Adipocyte (in vitro differentiated cells): ENCODE measurements around the gene IRF1.
"Not testable (repeated sequence)": the region's sequence is repeated elsewhere in the genome, so short reads cannot be mapped to it uniquely, and the experiment has no call there.

ENCODE experiments used
- DNase-seq: peaks from one replicate; pipeline ENCODE4 v3.0.0-alpha.2; 2015; ENCODE audit warnings: low read depth
- H3K27me3 ChIP-seq: replicated peaks from 2 replicates; pipeline ENCODE4 v1.7.0; 2013; ENCODE audit warnings: mild to moderate bottlenecking, low read length, moderate library complexity; ENCODE audit not compliant: control insufficient read depth, insufficient read depth
- H3K36me3 ChIP-seq: 2 replicates; pipeline ENCODE4 v1.7.0; 2013; ENCODE audit warnings: low read length, mild to moderate bottlenecking, moderate library complexity; ENCODE audit not compliant: control insufficient read depth, insufficient read depth, severe bottlenecking
- H3K4me1 ChIP-seq: 2 replicates; pipeline ENCODE4 v1.7.0; 2013; ENCODE audit warnings: mild to moderate bottlenecking, low read length, moderate library complexity; ENCODE audit not compliant: control insufficient read depth, insufficient read depth
- H3K4me3 ChIP-seq: 2 replicates; pipeline ENCODE4 v1.7.0; 2013; ENCODE audit warnings: mild to moderate bottlenecking, low read length, moderate library complexity
- H3K9ac ChIP-seq: 2 replicates; pipeline ENCODE4 v1.7.0; 2013; ENCODE audit warnings: mild to moderate bottlenecking, low read length, moderate library complexity
- H3K9me3 ChIP-seq: 2 replicates; pipeline ENCODE4 v1.7.0; 2013; ENCODE audit warnings: mild to moderate bottlenecking, low read length, moderate library complexity; ENCODE audit not compliant: control insufficient read depth

IRF1 gene

GRCh38 chr5:132444061-132444460, 46.5 kb downstream of the IRF1 start:
- Histone ChIP-seq H3K4me3 (no peak overlapping the region), H3K36me3 (no peaks in the 10 kb centered on the region), H3K9me3 (no peaks in the 10 kb centered on the region), H3K4me1 (peaks cover 31% of the 10 kb centered on the region), H3K9ac (no peak overlapping the region), H3K27me3 (no peaks in the 10 kb centered on the region)
- DNase-seq = no peak

- Histone ChIP-seq H3K4me1 (peaks cover 30% of the 10 kb centered on the region), H3K4me3 (peak overlapping the region; percentile 38), H3K36me3 (no peaks in the 10 kb centered on the region), H3K9ac (peak overlapping the region; percentile 71), H3K27me3 (no peaks in the 10 kb centered on the region), H3K9me3 (no peaks in the 10 kb centered on the region)
- peak; percentile 93 for DNase-seq
These were observed 51.0 kb downstream of the IRF1 start for GRCh38 chr5:132439521-132440089.

- Histone ChIP-seq H3K4me1 (peaks cover 30% of the 10 kb centered on the region), H3K9ac (peak overlapping the region; percentile 71), H3K27me3 (no peaks in the 10 kb centered on the region), H3K4me3 (peak overlapping the region; percentile 38), H3K36me3 (no peaks in the 10 kb centered on the region), H3K9me3 (no peaks in the 10 kb centered on the region)
- no peak for DNase-seq
These were observed 51.7 kb downstream of the IRF1 start for GRCh38 chr5:132438917-132439316.

GRCh38 chr5:132438267-132438645, 52.3 kb downstream of the IRF1 start:
- DNase-seq, H3K9ac ChIP-seq, H3K4me3 ChIP-seq, H3K27me3 ChIP-seq, H3K9me3 ChIP-seq, H3K36me3 ChIP-seq: not testable (repeated sequence)
- H3K4me1 ChIP-seq = peaks cover 30% of the 10 kb centered on the region

GRCh38 chr5:132437604-132438266, 52.8 kb downstream of the IRF1 start:
- H3K4me1 ChIP-seq = peaks cover 30% of the 10 kb centered on the region
- H3K9me3 ChIP-seq = no peaks in the 10 kb centered on the region
- DNase-seq = peak; percentile 83
- peak overlapping the region; percentile 66 for H3K9ac ChIP-seq
- H3K4me3 ChIP-seq = peak overlapping the region; percentile 25
- no peaks in the 10 kb centered on the region for H3K36me3 ChIP-seq
- H3K27me3 ChIP-seq = no peaks in the 10 kb centered on the region

GRCh38 chr5:132436936-132437335, 53.6 kb downstream of the IRF1 start:
- Histone ChIP-seq H3K4me1 (peaks cover 32% of the 10 kb centered on the region), H3K4me3 (peak overlapping the region; percentile 25), H3K9me3 (no peaks in the 10 kb centered on the region), H3K36me3 (no peaks in the 10 kb centered on the region), H3K9ac (peak overlapping the region; percentile 59), H3K27me3 (no peaks in the 10 kb centered on the region)
- no peak for DNase-seq

- Histone ChIP-seq H3K4me3 (no peak overlapping the region), H3K27me3 (no peaks in the 10 kb centered on the region), H3K9me3 (no peaks in the 10 kb centered on the region), H3K9ac (no peak overlapping the region), H3K36me3 (no peaks in the 10 kb centered on the region), H3K4me1 (peaks cover 32% of the 10 kb centered on the region)
- DNase-seq = no peak
These were observed 54.7 kb downstream of the IRF1 start for GRCh38 chr5:132435886-132436285.

GRCh38 chr5:132435447-132435846, 55.1 kb downstream of the IRF1 start:
- Histone ChIP-seq H3K4me3 (no peak overlapping the region), H3K4me1 (peaks cover 32% of the 10 kb centered on the region), H3K9ac (no peak overlapping the region), H3K9me3 (no peaks in the 10 kb centered on the region), H3K36me3 (no peaks in the 10 kb centered on the region), H3K27me3 (no peaks in the 10 kb centered on the region)
- no peak for DNase-seq

- no peaks in the 10 kb centered on the region for H3K36me3 ChIP-seq
- H3K27me3 ChIP-seq = no peaks in the 10 kb centered on the region
- H3K9me3 ChIP-seq = no peaks in the 10 kb centered on the region
- H3K4me3 ChIP-seq = no peak overlapping the region
- DNase-seq = no peak
- peaks cover 31% of the 10 kb centered on the region for H3K4me1 ChIP-seq
- H3K9ac ChIP-seq = no peak overlapping the region
These were observed 55.9 kb downstream of the IRF1 start for GRCh38 chr5:132434416-132435286.

- peaks cover 35% of the 10 kb centered on the region for H3K4me1 ChIP-seq
These were observed 57.4 kb downstream of the IRF1 start for GRCh38 chr5:132433141-132433540.

GRCh38 chr5:132431632-132432031, 58.9 kb downstream of the IRF1 start:
- H3K27me3 ChIP-seq = no peaks in the 10 kb centered on the region
- no peaks in the 10 kb centered on the region for H3K9me3 ChIP-seq
- no peak overlapping the region for H3K4me3 ChIP-seq
- H3K4me1 ChIP-seq = peaks cover 37% of the 10 kb centered on the region
- no peak overlapping the region for H3K9ac ChIP-seq
- no peaks in the 10 kb centered on the region for H3K36me3 ChIP-seq
- no peak for DNase-seq

More at GRCh38 chr5:132433141-132433540, 57.4 kb downstream of the IRF1 start:
- DNase-seq = no peak
- no peak overlapping the region for H3K9ac ChIP-seq
- H3K9me3 ChIP-seq = no peaks in the 10 kb centered on the region
- no peak overlapping the region for H3K4me3 ChIP-seq
- no peaks in the 10 kb centered on the region for H3K27me3 ChIP-seq
- no peaks in the 10 kb centered on the region for H3K36me3 ChIP-seq
